Measurements from ENCODE around the gene KSR1. TPM values are rescaled to one million over a fixed set of nuclear protein-coding genes. Genes with fewer than 3 reads are reported as not detected.
"Not testable (repeated sequence)": the region's sequence is repeated elsewhere in the genome, so short reads cannot be mapped to it uniquely, and the experiment has no call there.

The KSR1 gene
- total RNA-seq, 6 donors from 2014 or later: 23.0 to 94.3 (median 60.9) TPM

- H3K4me3 ChIP-seq: no peak overlapping the region
- H3K27ac ChIP-seq: no peak overlapping the region
- H3K4me1 ChIP-seq: no peaks in the 10 kb centered on the region
- no peaks in the 10 kb centered on the region for H3K36me3 ChIP-seq
- ATAC-seq (ENCODE audit: low FRiP score in 2 of 2) (no peak), DNase-seq (no peak)
- TF ChIP-seq CTCF (IDR thresholded peaks at IDR 0.05): no peak
- TF ChIP-seq POLR2AphosphoS5 (IDR thresholded peaks at IDR 0.05): no peak
- no peak for TF ChIP-seq POLR2A (IDR thresholded peaks at IDR 0.05)
- no peak for TF ChIP-seq EP300 (IDR thresholded peaks at IDR 0.05)
- WGBS, 2 donors: 93 to 96% methylated on average over 7 of the region's 7 CpGs
- H3K27me3 ChIP-seq: no peaks in the 10 kb centered on the region
- H3K9me3 ChIP-seq: no peaks in the 10 kb centered on the region
Observed at GRCh38 chr17:27669136-27669535, 212.9 kb downstream of the KSR1 start.

GRCh38 chr17:27669850-27670249, 213.6 kb downstream of the KSR1 start:
- Histone ChIP-seq H3K36me3 (no peaks in the 10 kb centered on the region), H3K27me3 (no peaks in the 10 kb centered on the region), H3K4me1 (no peaks in the 10 kb centered on the region), H3K27ac (no peak overlapping the region), H3K4me3 (no peak overlapping the region), H3K9me3 (no peaks in the 10 kb centered on the region)
- DNase-seq: no peak
- TF ChIP-seq EP300 (IDR thresholded peaks at IDR 0.05) (no peak), CTCF (IDR thresholded peaks at IDR 0.05) (no peak), POLR2A (IDR thresholded peaks at IDR 0.05) (no peak), POLR2AphosphoS5 (IDR thresholded peaks at IDR 0.05) (no peak)
- ATAC-seq (ENCODE audit: low FRiP score in 2 of 2): no peak
- 63 to 78% methylated on average over 5 of the region's 5 CpGs for WGBS, 2 donors

- H3K9me3 ChIP-seq: no peaks in the 10 kb centered on the region
- no peaks in the 10 kb centered on the region for H3K27me3 ChIP-seq
- no peaks in the 10 kb centered on the region for H3K36me3 ChIP-seq
- TF ChIP-seq EP300 (IDR thresholded peaks at IDR 0.05) (no peak), POLR2AphosphoS5 (IDR thresholded peaks at IDR 0.05) (no peak), CTCF (IDR thresholded peaks at IDR 0.05) (no peak), POLR2A (IDR thresholded peaks at IDR 0.05) (no peak)
- H3K27ac ChIP-seq: no peak overlapping the region
- H3K4me1 ChIP-seq: no peaks in the 10 kb centered on the region
- DNase-seq (no peak), ATAC-seq (ENCODE audit: low FRiP score in 2 of 2) (no peak)
- H3K4me3 ChIP-seq: no peak overlapping the region
- 82 to 84% methylated on average over 7 to 12 of the region's 12 CpGs for WGBS, 2 donors
Observed at GRCh38 chr17:27670791-27671590, 214.7 kb downstream of the KSR1 start.

GRCh38 chr17:27671591-27671910, 215.3 kb downstream of the KSR1 start:
- Histone ChIP-seq H3K4me1 (no peaks in the 10 kb centered on the region), H3K36me3 (no peaks in the 10 kb centered on the region), H3K27me3 (no peaks in the 10 kb centered on the region), H3K9me3 (no peaks in the 10 kb centered on the region), H3K27ac (no peak overlapping the region), H3K4me3 (no peak overlapping the region)
- DNase-seq (no peak), ATAC-seq (ENCODE audit: low FRiP score in 2 of 2) (no peak)
- 86 to 91% methylated on average over 2 of the region's 2 CpGs for WGBS, 2 donors
- no peak for TF ChIP-seq CTCF (IDR thresholded peaks at IDR 0.05)
- TF ChIP-seq EP300 (IDR thresholded peaks at IDR 0.05): no peak
- no peak for TF ChIP-seq POLR2A (IDR thresholded peaks at IDR 0.05)

DNA sequence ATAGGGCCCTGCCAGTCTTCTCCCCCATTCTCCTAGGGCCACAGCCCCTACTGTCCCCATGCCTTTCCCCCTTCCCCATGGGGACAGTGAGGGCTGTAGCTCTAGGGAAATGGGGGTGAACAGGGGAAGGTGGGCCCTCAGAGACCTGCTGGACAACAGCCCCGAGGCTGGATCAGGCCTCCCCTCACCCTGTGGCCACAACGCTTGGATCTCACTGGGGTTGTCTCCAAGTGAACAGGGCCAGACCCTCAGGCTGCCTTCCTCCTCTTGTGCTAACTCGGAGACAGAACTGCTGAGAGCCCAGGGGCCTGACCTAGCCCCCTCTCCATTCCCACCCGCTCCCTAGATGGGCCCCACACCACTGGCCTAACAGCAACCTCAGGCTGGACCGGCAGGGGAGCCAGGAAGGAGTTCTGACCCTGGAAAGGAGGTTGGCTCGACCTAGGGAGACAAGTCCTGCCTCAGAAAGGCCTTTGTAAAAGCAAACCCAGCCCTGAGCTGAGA, 215.8 kb downstream of the KSR1 start:
- 65 to 80% methylated on average over 5 to 6 of the region's 6 CpGs for WGBS, 2 donors
- ATAC-seq (ENCODE audit: low FRiP score in 2 of 2); H3K4me1 ChIP-seq; DNase-seq; H3K9me3 ChIP-seq; H3K4me3 ChIP-seq; H3K27ac ChIP-seq; H3K36me3 ChIP-seq; H3K27me3 ChIP-seq: not testable (repeated sequence)

Measured in upper lobe of left lung (tissue), 6 donors.